ENCODE data around the gene PPIF.

DNA sequence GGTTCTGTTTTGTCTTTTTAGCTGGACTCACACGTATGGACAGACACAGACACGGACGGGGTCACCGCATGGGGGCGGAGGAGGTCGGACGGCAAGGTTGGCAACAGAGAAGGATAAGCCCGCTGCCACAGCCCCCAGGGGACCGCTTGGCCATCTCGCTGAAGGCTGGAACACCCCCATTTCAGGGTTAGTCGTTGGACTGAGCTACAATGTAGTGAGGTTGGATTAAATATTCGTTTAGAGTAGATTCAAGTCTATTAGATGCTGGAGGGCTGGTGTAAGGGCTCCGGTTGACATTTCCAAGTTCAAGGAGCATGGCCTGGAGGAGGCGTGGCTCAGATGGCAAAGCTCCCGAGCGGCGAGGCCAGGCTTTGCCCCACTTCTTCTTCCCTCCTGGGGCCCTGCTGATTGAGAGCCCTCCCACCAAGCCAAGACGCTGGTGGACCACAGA lies 35.2 kb downstream of the PPIF start:
- TF ChIP-seq, protein P1, sequence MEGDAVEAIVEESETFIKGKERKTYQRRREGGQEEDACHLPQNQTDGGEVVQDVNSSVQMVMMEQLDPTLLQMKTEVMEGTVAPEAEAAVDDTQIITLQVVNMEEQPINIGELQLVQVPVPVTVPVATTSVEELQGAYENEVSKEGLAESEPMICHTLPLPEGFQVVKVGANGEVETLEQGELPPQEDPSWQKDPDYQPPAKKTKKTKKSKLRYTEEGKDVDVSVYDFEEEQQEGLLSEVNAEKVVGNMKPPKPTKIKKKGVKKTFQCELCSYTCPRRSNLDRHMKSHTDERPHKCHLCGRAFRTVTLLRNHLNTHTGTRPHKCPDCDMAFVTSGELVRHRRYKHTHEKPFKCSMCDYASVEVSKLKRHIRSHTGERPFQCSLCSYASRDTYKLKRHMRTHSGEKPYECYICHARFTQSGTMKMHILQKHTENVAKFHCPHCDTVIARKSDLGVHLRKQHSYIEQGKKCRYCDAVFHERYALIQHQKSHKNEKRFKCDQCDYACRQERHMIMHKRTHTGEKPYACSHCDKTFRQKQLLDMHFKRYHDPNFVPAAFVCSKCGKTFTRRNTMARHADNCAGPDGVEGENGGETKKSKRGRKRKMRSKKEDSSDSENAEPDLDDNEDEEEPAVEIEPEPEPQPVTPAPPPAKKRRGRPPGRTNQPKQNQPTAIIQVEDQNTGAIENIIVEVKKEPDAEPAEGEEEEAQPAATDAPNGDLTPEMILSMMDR (conservative IDR thresholded peaks at IDR 0.05) = no peak
- no peak for TF ChIP-seq EZH2 (IDR thresholded peaks at IDR 0.05; ENCODE audit: low read depth)
